Nucleus accumbens (tissue), 56 donors: ENCODE data around the gene PDS5B.

Source experiments
- DNase-seq, 56 donors: peaks; one replicate each; lab custom pipeline; 2025; lab: John Stamatoyannopoulos, UW

PDS5B gene

DNA sequence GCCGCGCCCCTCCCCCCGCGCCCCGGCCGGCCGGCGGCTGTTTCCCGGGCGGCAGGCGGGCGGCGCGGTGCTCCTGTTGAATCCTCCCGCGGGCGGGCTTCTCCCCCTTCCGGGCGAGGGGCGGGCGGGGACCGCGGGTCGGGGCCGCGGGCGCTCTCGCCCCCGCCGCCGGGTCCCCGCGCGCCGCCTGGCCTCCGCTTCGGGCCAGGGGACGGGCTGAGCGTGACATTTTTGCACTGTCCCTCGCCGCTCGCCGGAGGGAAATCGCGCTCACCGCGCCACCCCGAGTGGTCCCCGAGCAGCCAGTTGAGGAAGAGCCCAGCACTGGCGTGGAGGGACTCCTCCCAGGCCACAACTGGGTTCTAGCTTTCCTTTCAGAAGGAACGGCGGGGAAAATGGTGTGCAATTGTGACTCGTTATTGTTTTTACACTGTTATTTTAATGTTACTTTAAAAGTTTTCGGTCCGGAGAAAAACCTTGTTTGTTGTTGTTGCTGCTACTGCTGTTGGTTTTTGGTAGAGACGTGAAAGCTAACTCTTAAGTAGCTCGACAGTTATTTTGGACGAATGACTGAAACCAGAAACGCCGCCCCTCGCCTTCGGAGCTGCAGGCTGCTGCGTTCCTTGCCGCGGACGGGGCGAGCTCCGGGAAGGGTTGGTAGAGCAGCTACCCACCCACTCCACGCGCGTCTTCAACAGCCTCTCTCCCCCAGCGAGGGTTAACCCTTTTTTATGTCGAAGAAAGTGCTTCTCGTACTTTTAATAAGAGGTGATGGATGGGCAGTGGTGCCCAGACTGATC, 959 bp downstream of the PDS5B start:
- peak in 54 of 56 donors; percentile 4 to 86 (median 52) for DNase-seq

DNA sequence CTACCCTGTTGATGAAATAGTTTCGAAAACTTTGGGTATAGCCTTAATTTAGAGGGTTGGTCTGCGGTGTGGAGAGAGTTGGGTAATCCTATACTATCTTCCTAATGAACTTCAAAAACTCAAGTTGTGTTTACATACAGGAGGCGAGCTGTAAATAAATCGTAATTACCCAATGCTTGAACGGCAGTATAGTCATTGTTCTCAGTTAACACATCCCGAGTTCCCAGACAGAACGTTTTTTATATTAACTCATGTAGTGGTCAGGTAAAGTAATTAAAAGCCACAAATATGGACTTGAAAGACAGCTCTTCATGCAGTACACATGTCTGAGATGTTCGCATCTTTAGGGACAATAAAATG, 1.5 kb downstream of the PDS5B start:
- DNase-seq, result no peak

DNA sequence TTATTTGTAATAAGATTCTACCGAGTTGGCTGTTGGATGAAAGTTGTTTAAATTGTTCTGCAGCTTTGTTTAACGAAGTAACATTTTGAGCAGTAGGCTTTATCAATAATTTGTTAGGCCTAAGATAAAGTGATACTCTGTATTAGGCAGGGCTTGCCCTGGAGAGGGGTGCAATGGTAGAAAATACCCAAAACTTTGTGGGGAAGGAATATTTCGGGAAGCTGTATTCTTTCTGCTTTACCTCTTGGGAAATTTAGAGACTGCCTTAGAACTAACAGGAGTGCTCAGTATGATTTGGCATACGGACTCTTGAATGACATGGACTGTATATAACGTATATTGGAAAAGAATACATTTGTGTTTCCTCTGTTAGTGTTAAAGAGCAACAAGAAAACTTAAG, 2.5 kb downstream of the PDS5B start:
- no peak for DNase-seq

DNA sequence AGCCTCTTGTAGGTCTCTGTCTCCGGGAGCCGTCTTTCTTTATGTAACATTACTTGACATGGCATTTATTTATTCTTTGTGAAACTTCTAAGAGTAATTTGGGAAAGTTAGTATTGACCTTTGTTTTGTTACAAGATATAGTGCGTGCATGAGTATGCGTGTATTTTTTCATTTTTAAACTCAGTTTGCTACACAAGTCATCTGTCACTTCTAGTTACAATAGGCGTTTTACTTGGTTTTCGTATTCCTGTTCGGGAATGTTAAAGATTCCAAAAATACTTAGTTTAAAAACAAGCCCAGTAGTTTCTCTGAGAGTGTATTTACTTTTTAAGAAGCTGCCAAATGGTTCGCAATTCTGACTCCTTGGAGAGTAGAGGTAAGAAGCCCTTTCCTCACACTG, 3.2 kb downstream of the PDS5B start:
- DNase-seq, result no peak

DNA sequence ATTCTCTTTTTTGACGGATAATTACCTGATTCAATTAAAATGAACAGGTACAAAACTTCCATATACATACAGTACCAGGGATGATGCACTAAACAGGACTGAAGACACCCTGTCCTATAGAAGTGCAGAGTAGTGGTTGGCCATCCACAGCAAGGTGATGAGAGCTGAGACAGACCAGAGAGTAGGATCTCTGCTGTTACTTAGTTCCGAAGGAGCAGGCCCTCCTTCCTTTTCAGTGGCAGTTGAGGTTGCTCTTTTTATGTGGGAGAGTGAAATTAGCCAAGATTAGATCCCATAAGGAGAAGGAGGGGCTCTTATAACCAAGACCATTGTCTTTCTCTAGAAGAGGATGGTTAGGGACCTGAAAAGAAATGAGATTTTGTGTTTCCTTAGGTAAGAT, 4.0 kb downstream of the PDS5B start:
- DNase-seq, result no peak

DNA sequence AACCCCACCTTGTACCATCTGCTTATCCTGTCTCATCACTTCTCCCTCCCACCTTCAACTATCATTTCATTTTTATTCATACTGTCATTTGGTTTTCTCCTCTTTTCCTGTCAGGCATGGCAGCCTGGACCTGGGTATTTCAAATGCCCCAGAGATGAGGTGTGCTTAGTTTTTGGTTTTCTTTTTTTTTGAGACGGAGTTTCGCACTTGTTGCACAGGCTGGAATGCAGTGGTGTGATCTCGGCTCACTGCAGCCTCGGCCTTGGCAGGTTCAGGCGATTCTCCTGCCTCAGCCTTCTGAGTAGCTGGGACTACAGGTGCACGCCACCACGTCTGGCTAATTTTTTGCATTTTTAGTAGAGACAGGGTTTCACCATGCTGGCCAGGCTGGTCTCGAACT, 5.8 kb downstream of the PDS5B start:
- no peak for DNase-seq

DNA sequence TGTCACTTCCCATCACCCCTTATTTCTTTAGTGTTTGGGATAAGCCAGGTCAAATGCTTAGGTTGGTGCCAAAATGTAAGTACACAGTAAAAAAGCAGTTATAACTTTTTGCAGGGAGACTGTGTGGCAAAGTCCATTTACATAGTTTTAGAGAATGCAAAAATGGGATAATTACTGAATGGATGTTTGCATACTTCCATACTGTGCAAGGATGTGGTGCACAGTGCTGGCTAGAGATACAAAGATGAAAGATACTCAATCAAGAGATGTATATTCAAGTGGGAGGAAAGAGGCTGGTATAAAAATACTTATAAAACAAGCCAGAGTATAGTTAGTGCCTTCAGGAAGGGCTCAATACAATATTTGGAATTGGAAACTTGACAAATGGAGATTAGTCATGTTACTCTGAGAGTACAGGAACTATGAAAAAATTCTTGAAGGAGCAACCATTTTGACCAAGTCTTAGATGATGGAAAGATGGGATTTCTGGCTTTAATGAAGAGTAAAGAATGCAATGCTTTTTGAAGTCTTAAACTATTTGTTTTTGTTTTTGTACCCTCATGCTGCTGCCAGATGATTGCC, 8.0 kb downstream of the PDS5B start:
- no peak for DNase-seq

DNA sequence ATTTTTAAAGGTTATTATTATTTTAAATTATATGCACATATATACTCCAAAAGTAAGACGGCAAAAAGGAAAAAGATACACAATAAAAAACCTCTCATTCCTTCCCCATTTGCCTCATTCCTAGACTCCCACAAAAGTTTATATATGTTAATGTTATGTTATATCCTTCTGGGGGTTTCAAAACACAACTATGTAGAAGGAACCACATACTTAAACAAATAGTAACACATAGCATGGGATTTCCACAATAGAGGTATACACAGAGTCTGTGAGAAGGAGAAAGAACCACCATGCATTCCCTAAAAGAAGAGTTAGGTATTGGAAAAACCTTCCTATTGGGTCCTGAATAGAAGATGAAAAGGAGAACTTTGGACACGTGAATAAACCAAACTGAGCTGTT, 9.1 kb downstream of the PDS5B start:
- DNase-seq, result no peak

DNA sequence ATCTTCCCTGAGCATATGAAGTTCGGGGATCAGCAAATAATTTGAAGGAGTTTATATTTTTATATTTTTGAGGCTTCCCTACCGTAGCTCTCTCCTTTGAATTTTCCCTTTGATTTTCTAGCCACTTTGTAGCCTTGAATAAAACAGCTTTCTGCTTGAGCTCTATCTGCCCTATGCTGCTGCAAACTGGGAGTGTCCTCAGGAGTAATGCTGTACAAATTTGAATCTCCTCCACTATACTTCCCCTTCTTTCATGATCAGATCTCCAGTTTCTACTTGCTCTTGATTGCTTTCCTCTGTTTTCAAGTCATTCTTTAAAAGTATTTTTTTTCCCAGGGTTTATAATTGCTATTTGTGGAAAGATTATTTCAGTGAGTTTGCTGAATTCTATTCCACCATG, 14.6 kb downstream of the PDS5B start:
- DNase-seq, result no peak

DNA sequence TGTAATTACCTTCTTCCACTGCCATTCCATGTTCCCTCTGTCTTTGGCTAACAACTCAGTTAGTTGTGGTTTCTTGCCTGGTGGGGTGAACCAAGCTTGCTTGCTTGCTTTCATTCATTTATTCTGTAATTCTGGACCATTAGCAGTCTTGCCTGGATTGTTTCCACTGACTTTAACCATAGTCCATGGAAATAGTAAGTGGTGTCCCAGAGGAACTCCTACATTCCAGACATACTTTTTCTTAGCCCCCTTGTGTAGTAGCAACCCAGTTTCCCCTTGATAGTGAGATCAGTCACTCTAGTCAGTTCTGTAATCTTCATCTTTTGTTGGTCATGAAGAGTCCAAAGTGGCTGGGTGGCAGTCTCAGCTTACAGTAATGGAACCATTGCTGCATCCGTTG, 23.2 kb downstream of the PDS5B start:
- no peak for DNase-seq

DNA sequence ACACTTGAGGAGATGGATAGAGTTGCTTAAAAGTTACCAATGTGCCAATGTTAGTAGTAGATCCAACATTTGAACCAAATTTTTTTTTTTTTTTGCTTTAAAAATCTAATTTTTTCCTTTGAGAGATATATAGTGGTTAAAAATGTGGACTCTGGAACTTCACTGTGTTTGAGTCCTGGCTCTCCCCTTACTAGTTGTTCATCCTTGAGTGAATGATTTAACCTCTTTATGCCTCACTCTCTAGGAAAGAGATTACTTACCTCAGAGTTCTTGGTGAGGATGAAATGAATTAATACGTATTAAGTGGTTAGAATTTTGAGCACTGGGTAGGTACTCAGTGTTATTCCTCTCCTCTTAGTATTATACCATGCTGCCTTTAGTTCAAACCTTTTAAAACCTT, 24.3 kb downstream of the PDS5B start:
- no peak for DNase-seq

DNA sequence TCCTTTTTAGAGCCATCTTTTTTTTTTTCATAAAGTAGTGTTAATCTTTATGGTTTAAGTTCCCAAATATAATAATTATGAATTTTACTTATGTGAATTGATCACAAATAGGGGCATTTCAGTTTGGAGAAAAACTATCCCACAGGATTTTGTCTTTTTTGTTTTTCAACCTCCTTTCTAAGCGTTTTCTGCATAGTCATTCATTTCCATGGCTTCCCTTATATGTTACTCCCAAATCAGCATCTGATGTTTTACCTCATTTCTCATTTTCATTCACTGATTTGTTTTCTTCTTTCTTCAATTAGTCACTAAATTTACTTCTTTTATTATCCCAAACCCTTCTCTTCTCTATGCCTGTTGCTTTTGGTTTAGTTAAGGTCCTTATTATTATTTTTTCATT, 24.7 kb downstream of the PDS5B start:
- DNase-seq, result no peak

DNA sequence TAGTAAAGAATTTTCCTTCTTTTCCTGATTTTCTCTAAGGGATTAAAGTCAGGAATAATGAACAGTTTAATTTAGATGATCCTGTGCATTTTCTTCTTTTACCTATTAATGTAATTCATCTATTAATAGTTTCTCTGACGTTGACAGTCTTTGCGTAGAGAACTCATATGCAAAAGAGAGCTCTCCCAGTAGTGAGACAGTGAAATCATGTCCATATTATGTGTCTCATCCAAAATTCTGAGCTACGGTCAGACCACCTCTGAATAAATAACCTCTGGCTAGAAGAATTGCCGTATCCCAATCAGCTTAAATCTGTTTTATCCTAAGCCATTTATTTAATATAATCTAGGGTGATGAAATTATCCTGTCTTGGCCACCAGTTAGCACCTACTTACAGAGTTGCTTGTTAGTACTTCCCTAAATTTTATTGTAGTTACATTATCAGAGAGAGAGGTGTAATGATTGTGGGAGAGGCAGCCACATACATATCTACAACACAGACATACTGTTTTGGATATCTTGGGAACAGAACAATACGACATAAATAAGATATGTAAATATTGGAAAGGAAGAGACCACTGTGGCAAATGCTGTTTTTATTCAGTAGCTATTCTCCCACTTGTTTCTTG, 30.7 kb downstream of the PDS5B start:
- DNase-seq, result no peak

DNA sequence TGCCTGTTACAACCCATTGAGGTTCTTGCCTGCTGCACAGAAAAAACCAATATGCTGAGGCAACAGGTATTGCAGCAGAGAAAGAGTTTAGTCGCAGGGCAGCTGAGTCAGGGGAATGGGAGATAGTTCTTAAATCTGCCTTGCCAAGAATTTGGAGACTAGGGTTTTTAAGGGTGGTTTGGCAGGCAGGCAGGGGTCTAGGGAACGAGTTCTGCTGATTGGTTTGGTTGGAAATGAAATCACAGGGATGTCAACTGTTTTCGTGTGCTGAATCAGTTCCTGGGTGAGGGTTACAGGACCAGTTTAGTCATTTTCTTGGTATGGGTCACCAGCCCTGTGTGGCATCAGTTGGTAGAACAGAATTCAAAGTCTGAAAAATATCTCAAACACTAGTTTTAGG, 36.6 kb downstream of the PDS5B start:
- DNase-seq, result no peak

DNA sequence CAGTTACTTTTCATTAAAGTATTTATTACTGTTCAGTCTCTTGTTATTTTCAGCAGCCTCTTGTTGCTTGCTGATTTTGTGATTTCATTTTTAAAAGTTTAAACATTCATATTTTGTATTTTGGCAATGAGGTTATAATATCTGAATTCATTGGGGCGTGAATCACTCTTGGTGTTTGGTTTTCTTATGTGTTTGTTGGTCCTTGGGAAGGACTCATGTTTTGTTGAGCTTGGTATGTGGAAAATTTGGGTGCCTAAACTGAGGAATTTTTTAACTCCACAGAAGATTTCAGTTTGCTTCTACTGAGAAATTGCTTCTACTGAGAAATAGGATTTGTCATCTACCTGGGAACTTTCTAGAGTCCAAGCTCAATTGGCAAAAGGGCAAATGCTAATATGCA, 38.2 kb downstream of the PDS5B start:
- no peak for DNase-seq

DNA sequence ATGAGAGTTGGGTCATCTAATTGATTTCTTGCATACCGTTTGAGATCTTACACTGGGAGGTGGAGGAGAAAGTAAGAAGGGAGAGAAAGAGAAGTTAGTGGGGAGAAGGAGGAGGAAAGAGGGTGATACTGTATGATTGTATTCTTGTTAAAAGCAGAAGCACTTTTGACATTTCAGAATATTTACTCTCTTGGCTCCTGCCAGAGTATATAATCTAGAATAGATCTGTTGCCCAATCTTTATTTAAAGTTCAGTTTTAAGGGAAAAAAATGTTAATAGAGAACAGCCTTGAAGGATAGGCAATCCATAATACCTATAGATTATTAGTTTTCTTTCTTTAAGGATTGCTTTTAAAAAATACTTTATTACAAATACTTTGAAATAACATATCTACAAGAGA, 41.5 kb downstream of the PDS5B start:
- no peak for DNase-seq

DNA sequence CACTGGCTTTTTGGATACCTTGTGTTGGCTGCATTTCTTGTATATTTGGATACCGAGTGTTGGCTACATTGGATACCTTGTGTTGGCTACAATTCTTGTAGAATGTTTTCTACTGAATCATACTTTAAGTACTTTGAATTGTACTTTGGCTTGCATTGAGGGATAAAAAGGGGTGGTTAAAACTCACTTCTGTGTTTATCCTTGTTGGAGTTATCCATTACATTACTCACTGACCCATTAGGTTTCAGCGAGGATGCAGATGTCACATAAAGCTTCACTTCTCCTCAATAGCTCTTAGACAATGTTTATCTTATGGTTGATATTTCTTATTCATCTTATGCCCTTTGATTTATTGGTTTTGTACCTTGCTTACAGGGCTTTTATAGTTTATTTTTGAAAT, 43.1 kb downstream of the PDS5B start:
- DNase-seq, result no peak

DNA sequence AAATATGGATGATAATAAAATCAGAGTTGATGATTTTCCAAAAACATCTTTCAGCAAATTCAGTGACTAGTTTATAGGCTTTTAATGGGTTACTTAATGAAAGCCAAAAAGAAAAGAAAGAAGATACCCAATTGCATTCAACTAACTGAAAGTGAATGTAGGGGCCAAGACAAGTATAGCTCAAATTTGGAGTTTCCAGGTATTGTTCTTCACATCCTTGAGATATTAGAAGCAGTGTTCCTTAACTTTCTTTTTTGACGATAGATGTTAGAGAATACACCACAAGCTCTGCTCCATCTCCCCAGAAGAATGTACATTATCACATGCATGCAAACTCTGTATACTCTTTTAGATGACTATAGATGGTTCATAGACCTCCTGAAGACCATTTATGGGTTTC, 43.6 kb downstream of the PDS5B start:
- no peak for DNase-seq

DNA sequence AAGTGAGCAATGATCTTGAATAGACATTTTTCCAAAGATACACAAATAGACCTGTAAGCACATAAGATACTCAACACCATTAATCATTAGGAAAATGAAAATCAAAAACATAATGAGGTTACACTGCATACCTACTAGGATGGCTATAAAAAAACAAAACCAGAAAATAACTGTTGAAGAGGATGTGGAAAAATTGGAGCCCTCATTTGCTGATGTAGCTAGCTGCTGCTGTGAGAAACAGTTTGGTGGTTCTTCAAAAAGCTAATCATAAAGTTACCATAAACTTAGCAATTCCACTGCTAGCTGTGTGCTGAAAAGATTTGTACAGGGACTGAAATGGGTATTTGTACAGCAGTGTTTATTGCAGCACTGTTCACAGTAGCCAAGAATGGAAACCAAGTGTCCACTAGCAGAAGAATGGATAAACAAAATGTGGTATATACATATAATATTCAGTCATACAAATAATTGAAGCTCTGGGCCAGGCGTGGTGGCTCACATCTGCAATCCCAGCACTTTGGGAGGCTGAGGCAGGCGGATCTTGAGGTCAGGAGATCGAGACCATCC, 46.2 kb downstream of the PDS5B start:
- no peak for DNase-seq

DNA sequence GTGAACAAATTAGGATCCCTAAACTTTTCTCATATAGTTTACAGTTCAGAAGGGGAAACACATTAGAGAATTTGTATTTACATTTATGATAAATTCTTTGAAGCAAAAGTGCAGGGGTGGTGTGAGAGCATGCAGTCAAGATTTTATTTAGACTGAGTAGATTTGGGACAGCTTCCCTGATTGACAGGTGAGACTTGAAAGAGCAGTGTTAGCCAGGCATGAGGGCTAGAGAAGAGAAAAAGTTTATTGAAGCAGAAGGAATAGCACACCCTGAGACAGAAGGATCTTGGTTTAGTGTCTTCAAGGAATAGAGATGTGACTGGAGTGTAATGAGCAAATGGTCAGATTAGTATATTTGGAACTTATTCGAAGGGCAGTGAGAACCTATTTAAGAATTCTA, 50.5 kb downstream of the PDS5B start:
- DNase-seq, result no peak

DNA sequence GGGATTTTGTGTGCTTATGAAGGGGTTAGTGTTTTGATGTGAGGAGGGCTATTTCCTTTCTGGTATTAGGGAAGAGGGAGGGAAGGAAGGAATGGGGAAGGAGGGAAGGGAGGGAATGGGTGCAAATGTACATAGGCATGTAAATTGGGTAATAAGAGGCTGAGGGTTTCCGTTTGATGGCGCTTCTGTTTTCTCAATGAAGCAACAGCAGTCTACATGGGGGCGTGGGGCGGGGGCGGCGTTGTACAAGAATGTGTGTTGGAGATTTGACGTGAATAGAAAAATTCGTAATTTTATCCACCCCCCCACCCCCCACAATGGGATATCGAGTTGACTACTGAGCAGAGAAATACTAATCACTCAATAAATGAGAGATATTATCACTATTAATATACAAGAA, 52.5 kb downstream of the PDS5B start:
- DNase-seq, result no peak
